GM06990 (cell line): Measurements from ENCODE around the gene CCDC190.

ENCODE experiments used
- DNase-seq: peaks from one replicate; pipeline ENCODE4 v3.0.0-alpha.2; 2011; ENCODE audit not compliant: insufficient read length; ENCODE audit errors: extremely low read depth
- H3K27me3 ChIP-seq: replicated peaks from 2 replicates; pipeline ENCODE4 v1.6.0; 2011; ENCODE audit warnings: low read length; ENCODE audit not compliant: control insufficient read depth, insufficient read depth
- H3K36me3 ChIP-seq: 2 replicates; pipeline ENCODE4 v1.5.1; 2011; ENCODE audit warnings: low read length; ENCODE audit not compliant: control insufficient read depth, insufficient read depth
- H3K4me3 ChIP-seq: replicated peaks from 2 replicates; pipeline ENCODE4 v1.5.1; 2011; ENCODE audit warnings: low read depth, mild to moderate bottlenecking, control low read depth, low read length
- TF ChIP-seq, protein P1 (sequence below): IDR thresholded peaks from 2 replicates; pipeline ENCODE4 v1.5.1; 2011; ENCODE audit warnings: low read length, control low read depth, mild to moderate bottlenecking, inconsistent platforms; ENCODE audit not compliant: insufficient read depth, poor library complexity, severe bottlenecking

CCDC190 gene

DNA sequence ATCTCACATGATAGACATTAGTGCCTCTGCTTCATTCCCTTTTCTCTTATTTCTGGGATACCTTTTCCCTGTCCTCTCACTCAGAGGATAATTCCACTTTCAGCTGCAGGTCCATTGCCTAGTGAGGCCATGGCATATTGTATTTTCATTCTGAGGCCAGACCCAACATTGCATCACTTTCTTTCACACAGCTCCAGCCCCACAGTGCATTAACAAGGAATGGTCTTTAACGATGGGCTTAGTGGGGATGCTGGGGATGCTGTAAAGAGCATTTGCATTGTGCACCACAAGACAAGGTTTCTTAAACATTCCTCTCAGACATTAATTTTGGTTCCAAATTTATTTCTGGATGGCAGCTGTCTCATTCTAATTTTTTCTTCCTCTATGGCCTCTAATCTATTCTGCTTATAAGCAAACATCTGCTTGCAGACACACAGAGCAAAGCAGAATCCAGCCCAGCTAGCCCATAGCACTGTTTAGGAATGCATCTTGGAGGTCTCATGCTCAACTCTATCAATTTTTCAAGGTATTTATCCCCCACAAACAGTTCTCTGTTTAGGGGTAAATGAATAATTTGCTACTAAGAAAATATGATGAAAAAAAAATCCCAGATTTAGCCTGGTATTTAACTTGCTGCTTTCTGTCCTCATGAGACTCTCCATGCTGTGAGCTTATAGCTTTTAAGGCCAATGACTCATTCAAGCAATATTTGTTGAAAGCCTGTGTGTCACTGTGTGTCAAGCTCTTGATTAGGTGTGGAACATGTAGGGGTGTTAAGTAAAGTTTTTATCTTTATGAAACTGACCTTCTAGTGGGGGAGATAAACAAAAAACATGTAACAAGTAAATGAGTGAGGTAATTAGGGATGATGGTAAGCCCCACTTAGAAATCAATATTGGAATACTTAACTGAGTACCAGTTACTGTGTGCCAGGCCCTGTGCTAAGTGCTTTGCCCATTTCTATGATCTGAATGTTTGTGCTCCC is 44.5 kb upstream of the CCDC190 start:
- no peak for DNase-seq
- Histone ChIP-seq H3K4me3 (no peak overlapping the region), H3K27me3 (no peaks in the 10 kb centered on the region; the same call in 1 of the 2 replicates), H3K36me3 (no peaks in the 10 kb centered on the region)
- TF ChIP-seq, protein P1, sequence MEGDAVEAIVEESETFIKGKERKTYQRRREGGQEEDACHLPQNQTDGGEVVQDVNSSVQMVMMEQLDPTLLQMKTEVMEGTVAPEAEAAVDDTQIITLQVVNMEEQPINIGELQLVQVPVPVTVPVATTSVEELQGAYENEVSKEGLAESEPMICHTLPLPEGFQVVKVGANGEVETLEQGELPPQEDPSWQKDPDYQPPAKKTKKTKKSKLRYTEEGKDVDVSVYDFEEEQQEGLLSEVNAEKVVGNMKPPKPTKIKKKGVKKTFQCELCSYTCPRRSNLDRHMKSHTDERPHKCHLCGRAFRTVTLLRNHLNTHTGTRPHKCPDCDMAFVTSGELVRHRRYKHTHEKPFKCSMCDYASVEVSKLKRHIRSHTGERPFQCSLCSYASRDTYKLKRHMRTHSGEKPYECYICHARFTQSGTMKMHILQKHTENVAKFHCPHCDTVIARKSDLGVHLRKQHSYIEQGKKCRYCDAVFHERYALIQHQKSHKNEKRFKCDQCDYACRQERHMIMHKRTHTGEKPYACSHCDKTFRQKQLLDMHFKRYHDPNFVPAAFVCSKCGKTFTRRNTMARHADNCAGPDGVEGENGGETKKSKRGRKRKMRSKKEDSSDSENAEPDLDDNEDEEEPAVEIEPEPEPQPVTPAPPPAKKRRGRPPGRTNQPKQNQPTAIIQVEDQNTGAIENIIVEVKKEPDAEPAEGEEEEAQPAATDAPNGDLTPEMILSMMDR, result no peak

DNA sequence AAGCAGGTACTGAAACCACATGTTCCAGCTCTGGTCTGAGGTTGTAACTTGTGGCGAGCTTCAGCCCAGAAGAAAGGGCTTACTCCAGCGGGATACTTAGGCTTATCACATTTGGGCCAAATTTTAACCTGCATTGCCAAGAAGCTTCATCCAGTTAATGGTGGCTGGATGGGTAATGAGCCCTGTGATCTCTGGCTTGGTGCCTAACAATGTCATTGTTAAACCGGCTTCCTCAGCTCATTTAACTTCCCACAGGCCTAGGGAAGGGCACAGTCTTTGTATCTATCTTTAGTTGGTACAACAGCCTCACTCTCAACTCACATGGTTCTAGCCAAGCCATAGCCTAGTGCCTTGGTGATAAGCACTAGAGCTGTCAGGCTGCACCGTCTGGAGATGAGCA is 43.6 kb upstream of the CCDC190 start:
- no peaks in the 10 kb centered on the region for H3K36me3 ChIP-seq
- no peak for DNase-seq
- H3K27me3 ChIP-seq, result no peaks in the 10 kb centered on the region; the same call in 1 of the 2 replicates
- TF ChIP-seq, protein P1, result no peak
- no peak overlapping the region for H3K4me3 ChIP-seq

DNA sequence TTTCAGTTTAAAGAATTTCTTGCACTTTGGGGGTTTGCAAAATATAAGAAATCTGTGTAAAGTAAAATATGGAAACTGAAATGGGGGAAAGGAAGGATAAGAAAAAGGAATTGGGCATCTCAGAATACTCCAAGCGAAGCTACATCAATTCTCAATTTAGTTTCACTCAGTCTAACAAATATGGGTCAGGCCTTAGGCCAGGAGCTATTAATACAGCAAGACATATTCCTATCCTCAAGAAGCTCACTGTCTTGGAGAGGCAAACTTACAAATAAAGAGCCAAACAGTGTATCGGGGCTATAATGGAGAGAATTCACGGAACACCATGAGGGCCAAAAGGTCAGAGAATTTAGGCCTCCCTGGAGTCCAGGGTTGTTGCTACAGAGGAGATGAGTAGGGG is 43.0 kb upstream of the CCDC190 start:
- no peak for DNase-seq
- TF ChIP-seq, protein P1, result no peak
- Histone ChIP-seq H3K27me3 (no peaks in the 10 kb centered on the region; the same call in 1 of the 2 replicates), H3K36me3 (no peaks in the 10 kb centered on the region), H3K4me3 (no peak overlapping the region)

DNA sequence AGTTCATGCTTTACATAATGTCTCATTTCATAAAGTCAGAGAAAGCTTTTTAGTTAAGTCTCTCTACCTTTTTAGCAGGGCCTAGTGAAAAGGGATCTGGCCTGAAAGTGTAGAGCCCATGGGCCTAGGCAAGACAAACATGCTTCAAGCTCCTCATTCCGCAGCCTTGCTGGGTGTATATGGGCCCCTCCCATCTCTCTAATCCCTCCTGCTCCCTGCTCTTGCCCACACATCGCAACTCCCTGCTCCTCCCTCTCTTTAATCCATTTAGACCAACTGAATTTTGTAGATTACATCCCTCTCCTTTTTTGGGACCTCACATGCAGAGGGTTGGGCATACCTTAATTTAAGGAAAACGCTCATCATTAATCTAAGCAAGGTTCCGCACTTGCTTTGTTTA is 42.3 kb upstream of the CCDC190 start:
- DNase-seq, result no peak
- Histone ChIP-seq H3K36me3 (no peaks in the 10 kb centered on the region), H3K4me3 (no peak overlapping the region), H3K27me3 (no peaks in the 10 kb centered on the region; the same call in 1 of the 2 replicates)
- TF ChIP-seq, protein P1, result no peak

DNA sequence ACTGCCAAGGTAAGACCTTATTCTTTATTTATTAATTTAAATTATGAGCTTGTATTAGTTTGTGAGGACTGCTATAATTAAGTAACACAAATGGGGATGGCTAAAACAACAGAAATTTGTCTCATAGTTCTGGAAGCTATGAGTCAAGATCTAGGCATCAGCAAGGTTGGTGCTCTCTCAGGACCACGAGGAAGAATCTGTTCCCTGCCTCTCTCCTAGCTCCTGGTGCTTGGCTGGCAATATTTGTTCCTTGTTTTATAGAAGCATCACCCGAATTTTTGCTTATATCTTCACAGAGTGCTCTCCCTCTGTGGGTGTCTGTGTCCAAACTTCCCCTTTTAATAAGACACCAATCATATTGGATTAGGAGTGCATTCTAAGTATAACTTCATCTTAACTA is 41.4 kb upstream of the CCDC190 start:
- Histone ChIP-seq H3K36me3 (no peaks in the 10 kb centered on the region), H3K4me3 (no peak overlapping the region), H3K27me3 (no peaks in the 10 kb centered on the region; the same call in 1 of the 2 replicates)
- TF ChIP-seq, protein P1, result no peak
- DNase-seq, result no peak

DNA sequence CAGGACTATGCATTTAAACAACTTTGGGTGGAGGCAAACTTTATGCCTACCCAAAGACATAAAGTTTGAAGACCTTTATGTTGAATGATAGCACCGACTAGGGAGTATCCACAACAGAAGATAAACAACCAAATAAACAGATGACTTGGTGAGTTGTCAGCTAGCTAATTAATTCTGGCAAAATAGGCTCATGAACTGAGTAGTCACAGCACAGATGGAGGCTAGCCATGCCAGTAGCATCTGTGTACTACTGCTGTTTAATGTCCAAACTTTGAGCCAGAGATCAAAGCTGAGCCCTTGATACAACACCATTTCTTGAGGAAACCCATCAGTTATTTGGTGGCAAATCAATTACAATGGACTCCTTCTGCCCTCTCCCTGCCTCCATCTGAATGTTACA is 40.3 kb upstream of the CCDC190 start:
- Histone ChIP-seq H3K36me3 (no peaks in the 10 kb centered on the region), H3K4me3 (no peak overlapping the region), H3K27me3 (no peaks in the 10 kb centered on the region; the same call in 1 of the 2 replicates)
- TF ChIP-seq, protein P1, result no peak
- DNase-seq, result no peak
